LNCaP clone FGC (cell line): ENCODE data around the gene NCOA1.

Experiments used
- DNase-seq: peaks from one replicate; pipeline ENCODE4 v3.0.0-alpha.2; 2011; ENCODE audit warnings: low read depth
- H3K4me3 ChIP-seq: 2 replicates; pipeline ENCODE4 v1.5.1; 2011; ENCODE audit warnings: mild to moderate bottlenecking, low read depth, low read length, control low read depth
- CTCF ChIP-seq: IDR thresholded peaks from 2 replicates; pipeline ENCODE4 v1.5.1; 2012; ENCODE audit warnings: mild to moderate bottlenecking; ENCODE audit not compliant: control insufficient read depth, insufficient read depth; ENCODE audit errors: extremely low read depth

NCOA1 gene

GRCh38 chr2:24486636-24487205, 4.3 kb upstream of the NCOA1 start:
- DNase-seq = no peak
- no peak for TF ChIP-seq CTCF
- no peak overlapping the region for H3K4me3 ChIP-seq

- no peak for TF ChIP-seq CTCF
- peak overlapping the region; percentile 51; the same call in 1 of the 2 replicates for H3K4me3 ChIP-seq
- no peak for DNase-seq
These were observed 1.4 kb upstream of the NCOA1 start for GRCh38 chr2:24489465-24490180.

GRCh38 chr2:24490181-24490689, 819 bp upstream of the NCOA1 start:
- DNase-seq = no peak
- peak overlapping the region; percentile 51 for H3K4me3 ChIP-seq
- TF ChIP-seq CTCF = no peak

GRCh38 chr2:24491542-24492420, 727 bp downstream of the NCOA1 start:
- H3K4me3 ChIP-seq = peak overlapping the region; percentile 70
- DNase-seq = no peak
- no peak for TF ChIP-seq CTCF

GRCh38 chr2:24492421-24493279, 1.6 kb downstream of the NCOA1 start:
- peak overlapping the region; percentile 70 for H3K4me3 ChIP-seq
- no peak for DNase-seq
- TF ChIP-seq CTCF = no peak

- DNase-seq = no peak
- no peak overlapping the region for H3K4me3 ChIP-seq
- TF ChIP-seq CTCF = no peak
These were observed 2.7 kb downstream of the NCOA1 start for GRCh38 chr2:24493713-24494112.
